NCI-H2196 treated with DMSO at 0.1 percent for 48 hours (cell line): Measurements from ENCODE around the gene SRF.

Experiments used
- DNase-seq: peaks from one replicate; lab custom pipeline; 2025; ENCODE audit not compliant: unreplicated experiment; lab: John Stamatoyannopoulos, UW

SRF gene

DNA sequence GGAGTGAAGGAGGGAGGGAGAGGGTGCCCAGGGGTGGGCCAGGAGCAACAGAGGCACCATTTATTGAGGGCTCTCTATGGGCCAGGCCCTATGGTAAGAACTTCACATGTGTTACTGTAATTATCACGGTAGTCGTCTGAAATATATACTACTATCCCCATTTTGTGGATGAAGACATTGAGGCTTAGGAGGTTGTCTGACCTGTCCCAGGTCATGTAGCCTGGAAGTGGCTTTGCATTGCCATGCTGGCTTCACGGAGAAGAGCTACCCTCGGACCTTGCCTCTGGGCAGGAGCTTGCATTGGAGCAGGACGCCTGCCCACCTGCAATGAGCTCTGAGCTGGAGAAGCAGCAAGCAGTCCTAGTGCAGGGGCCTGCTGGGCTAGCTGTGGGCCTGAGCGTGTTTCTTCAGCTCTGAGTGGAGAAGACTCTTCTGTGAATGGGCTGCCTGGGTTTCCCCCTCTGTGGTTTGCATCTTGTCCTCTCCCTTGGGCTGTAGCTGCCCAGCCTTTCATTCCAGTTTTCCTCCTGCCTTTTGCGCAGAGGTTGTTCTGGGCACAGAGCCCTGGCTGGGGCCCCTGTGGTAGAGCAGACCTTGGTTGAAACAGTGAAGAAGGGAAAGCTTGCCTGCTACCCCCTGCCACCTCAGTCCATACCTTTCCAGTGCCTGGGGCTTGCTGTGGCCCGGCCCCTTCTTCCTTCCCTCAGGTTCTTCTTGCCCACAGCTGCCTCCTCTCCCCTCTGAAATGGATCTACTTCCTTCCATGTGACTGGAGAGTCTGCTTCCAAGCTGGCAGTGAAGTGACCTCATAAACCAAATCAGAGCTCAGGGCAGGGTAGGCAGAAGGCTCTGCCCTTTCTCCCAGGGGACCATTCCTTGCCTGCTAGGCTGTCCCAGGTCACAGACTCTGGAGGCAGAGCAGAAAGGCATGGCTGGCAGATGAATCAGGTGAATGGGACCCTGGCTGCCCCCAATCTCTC is 24.1 kb upstream of the SRF start:
- DNase-seq, result no peak

DNA sequence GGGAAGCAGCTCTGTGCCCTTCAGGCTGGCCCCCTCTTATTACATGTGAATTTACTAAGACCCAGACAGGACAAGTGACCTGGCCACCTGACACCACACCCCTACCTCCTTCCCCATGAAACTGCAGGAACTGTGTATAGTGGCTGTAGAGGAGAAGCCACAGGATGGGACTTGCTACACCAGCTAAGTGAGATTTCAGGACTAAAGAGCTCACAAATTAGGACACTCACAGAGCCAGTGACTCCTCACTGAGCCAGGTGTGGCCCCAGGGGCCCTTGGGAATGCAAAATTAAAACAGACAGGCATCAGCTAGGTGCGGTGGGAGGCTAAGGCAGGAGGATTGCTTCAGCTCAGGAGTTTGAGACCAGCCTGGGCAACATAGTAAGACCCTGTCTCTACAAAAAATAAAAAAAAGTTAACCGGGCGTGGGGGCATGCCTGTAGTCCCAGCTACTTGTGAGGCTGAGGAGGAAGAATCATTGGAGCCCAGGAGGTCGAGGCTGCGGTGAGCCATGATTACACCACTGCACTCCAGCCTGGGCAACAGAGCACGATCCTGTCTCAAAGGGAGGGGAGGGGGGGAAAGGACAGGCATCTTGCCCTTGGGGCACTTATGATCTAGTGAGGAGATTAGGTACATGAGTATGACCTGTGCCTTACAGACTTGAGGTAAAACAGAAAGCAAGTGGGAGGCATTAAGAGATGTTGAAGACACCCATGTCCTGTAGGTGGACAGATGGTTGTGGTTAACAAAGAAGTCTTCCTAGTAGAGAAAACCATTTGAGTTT is 23.2 kb upstream of the SRF start:
- no peak for DNase-seq

DNA sequence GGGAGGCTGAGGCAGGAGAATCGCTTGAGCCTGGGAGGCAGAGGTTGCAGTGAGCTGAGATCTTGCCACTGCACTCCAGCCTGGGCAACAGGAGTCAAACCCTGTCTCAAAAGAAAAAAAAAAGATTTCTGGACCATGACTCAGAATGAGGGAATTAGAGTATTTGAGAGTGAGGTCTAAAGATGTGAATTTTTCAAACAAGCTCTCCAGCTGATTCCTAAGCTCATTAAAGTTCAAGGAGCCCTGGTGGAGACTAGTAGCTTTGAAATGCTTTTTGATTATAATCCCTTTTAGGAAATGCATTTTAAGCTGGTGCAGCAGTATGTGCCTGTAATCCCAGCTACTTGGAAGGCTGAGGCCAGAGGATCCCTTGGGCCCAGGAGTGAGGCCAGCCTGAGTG is 21.8 kb upstream of the SRF start:
- no peak for DNase-seq

DNA sequence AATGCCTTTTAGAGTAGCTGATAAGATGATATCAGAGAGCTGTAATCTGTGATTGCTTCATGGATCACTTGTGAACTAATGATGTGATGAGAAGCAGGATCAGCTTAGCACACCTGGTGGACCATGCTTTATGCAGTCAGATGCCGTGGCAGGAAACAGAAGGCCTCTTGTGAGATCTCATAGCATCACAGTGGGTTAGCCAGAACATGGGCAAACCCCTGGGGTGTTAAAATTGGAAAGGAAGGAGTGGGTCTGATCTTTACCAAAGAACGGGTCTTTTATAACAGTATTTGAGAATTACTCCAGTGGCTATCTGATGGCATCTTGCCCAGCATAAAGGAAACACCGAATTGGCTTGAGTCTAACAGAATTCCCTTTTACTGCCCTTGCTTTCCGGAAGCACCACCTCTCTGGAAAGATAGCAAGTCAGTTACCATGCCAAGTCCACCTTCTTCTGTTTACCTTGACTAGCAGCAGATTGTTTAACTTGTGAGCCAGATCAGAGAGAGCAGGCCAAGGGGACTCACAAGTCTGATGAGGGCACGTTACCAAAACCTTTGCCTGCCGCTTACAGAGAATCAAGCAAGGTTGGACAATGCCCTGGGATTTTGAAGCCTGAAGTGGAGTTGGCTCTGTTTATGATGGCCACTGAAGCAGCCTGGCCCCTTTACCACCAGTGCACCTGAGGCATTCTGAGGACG is 20.9 kb upstream of the SRF start:
- peak; percentile 71 for DNase-seq

DNA sequence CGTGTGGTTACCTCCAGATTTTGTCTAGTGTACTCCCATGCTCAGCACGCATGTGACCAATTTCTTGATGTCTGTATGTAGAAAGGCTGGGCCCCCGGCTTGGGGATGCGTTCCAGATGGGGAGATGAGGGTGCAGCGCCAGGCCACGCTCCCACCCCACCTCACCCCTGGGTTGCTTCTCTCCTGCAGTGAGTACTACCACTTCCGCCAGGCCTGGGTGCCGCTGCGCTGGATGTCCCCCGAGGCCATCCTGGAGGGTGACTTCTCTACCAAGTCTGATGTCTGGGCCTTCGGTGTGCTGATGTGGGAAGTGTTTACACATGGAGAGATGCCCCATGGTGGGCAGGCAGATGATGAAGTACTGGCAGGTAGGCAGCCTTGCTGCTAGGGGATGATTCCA is 11.5 kb upstream of the SRF start:
- DNase-seq, result no peak

DNA sequence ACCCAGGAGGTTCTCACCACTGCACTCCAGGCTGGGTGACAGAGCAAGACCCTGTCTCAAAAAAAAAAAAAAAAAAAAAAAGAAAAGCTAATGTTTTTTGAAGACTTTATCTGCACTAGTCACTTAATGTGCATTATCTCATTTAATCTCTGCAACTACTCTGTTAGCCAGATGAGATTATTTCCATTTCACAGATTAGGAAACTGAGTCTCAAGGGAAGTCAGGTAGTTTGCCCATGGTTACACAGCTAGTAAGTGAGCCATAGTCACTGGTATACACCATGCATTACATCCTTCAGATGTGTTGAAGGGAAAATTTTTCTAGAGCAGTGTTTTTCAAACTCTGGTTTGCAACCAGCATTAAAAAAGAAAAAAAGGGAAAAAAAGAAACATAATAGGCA is 7.2 kb upstream of the SRF start:
- DNase-seq, result no peak

DNA sequence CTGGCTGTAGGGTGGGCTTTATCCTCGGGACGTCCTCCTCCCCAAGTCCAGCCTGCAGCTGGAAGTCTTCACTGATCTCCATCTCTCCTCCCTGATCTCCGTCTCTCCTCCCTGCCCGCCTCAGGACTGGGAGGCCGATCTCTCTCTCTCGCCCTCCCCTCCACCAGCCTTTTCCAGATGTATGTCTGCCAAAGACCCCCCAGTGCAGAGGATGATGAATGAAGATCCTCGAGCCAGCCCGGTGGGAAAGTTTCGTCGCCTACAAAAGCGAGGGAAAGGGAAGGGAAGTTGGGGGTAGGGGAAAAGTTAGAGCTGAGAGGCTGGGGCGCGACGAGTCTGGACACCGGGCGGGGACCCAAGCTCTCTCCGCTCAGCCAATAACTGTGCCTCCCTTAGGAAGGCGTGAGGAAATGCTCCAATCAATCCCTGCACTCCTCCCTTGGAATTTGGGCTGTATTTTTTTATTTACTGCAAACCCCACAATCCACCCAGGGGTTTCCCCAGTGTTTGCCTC is 595 bp upstream of the SRF start:
- peak; percentile 82 for DNase-seq

DNA sequence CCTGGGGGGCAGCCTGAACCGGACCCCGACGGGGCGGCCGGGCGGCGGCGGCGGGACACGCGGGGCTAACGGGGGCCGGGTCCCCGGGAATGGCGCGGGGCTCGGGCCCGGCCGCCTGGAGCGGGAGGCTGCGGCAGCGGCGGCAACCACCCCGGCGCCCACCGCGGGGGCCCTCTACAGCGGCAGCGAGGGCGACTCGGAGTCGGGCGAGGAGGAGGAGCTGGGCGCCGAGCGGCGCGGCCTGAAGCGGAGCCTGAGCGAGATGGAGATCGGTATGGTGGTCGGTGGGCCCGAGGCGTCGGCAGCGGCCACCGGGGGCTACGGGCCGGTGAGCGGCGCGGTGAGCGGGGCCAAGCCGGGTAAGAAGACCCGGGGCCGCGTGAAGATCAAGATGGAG is 636 bp downstream of the SRF start:
- DNase-seq, result no peak

DNA sequence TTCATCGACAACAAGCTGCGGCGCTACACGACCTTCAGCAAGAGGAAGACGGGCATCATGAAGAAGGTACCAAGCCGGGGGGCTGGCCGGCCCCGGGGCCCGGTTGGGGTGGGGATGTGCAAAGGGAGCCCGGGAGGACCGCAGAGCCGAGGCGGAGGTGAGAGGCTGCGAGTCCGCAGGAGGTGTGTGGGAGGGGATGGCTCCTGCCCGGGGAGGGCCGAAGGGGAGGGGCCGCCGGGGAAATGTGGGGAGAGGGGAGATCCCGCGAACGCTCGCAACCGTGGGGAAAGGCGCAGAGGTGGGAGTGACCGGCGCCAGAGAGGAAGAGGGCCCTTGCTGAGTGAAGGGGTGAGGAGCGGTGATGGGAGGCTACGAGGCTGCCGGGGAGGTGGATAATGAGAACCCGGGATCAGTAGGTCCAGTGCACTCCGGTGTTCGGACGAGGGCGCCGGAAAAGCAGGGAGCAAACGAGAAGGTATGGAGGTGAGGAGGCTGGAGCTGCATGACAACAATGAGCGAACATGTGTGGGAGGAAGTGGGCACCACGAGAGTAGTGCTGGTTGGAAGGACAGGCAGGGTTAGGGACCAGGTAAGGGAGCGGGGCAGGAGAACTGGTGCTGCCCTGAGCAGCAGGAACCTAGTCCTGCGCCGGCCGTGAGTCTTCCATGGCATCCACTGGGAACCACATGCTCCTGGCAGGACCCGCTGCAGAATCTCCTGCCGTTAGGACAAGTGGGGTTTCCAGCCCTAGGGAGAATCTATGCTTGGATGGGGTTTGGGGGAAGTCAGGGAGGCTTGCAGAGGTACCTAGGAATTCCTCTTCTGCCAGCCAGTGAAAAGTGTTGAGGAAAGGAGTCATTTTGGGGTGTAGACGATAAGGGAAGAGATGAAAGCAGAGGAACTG is 1.3 kb downstream of the SRF start:
- DNase-seq, result no peak

DNA sequence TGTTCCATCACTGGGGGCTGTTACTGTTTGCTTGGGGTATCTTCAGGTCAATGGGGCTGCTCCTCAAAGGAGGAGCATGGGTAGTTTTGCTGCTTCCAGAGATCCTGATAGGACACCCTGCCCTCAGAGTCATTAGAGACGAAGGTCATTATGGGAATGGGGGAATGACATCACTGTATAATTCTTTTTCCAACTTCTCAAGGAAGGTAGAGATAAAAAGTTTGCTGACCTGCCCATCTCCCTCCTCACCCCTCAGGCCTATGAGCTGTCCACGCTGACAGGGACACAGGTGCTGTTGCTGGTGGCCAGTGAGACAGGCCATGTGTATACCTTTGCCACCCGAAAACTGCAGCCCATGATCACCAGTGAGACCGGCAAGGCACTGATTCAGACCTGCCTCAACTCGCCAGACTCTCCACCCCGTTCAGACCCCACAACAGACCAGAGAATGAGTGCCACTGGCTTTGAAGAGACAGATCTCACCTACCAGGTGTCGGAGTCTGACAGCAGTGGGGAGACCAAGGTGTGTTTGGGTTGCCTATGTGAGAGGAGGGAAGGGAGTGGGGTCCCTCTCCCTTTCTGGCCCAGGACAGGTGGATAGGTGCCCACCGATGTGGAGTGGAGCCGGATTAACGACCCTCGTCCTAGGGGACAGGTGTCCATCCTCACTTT is 2.7 kb downstream of the SRF start:
- DNase-seq, result no peak

DNA sequence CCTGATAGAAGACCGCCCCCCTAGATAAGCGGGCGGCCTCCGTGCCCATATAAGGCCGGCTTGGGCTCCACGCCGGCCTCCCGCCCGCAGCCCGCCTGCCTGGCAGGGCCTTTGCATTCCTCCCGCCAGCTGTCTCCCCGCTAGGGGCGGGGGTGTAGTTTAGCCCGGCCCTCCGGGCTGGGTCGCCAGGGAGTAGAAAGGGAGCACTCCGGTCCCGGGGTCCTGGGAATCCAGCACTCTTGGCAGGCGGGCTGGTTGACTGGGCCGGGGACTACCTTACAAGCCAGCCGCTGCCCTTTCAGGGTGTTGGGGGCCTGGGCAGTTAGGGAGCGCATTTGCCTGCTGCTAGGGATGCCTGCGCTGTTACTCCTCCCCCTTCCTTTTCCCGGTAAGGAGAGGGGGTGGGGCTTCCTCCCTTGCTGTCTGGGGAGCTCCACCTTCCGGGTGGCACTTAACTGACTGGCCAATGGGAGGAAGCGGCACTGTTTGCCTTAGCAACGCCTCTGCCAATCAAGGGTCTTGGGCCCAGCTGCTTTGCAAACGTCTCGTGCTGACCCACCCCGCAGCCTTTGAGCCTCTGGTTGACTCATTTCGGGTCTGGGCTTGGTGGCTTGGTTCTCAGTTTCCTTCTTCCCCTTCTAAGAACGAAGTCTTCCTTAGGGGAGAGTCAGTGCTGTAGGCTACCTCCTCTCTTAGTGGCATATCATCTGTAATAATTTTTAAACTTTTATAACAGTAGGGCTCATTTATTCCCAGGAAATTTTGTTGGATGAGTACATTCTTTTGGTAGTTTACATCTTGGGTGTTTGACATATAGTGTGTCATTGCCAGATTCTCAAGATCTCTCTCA is 3.4 kb downstream of the SRF start:
- DNase-seq, result peak; percentile 98

DNA sequence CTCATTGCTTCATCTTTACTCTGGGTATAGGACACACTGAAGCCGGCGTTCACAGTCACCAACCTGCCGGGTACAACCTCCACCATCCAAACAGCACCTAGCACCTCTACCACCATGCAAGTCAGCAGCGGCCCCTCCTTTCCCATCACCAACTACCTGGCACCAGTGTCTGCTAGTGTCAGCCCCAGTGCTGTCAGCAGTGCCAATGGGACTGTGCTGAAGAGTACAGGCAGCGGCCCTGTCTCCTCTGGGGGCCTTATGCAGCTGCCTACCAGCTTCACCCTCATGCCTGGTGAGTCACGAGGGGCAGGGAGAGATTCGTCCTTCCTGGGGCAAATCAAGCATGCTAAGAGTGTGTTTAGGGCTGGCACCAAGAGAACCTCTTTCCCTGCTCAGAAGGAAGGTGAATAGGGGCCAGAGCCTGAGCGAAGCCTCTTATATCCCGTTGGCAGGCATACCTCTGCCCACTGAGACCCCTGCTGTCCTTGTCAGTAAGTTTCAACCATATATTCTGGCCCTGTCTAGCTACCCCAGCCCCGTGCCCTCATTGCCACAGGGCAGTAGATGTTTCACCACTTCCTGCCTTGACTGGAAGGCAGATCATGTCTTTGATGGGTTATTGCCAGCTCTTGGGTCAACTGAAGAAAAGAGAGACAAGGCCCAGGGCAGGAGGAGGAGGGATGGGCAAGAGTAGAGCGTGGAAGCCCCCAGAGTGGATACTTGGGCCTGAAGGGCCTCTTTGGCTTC is 4.8 kb downstream of the SRF start:
- DNase-seq, result no peak

DNA sequence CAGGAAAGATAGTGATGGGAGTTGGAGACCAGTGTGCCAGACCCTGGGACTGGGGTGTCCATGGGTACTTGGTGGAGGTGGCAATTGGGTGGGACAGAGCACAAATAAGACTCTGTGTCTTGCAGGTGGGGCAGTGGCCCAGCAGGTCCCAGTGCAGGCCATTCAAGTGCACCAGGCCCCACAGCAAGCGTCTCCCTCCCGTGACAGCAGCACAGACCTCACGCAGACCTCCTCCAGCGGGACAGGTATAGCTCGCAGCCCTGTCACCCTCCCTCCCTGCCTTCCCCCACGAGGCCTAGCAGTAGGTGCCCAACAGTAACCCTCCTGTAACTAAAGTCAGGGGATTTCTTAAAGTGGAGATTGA is 5.3 kb downstream of the SRF start:
- no peak for DNase-seq

DNA sequence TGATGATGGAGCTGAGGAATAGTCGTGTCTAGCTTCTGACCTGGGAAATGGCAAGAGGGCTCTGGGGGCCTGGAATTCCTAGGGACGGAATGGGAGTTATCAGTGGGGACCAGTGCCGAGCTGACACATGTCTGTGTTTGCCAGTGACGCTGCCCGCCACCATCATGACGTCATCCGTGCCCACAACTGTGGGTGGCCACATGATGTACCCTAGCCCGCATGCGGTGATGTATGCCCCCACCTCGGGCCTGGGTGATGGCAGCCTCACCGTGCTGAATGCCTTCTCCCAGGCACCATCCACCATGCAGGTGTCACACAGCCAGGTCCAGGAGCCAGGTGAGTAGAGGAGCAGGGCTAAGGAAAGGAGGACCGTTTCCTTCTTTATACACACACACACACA is 7.1 kb downstream of the SRF start:
- DNase-seq, result no peak

DNA sequence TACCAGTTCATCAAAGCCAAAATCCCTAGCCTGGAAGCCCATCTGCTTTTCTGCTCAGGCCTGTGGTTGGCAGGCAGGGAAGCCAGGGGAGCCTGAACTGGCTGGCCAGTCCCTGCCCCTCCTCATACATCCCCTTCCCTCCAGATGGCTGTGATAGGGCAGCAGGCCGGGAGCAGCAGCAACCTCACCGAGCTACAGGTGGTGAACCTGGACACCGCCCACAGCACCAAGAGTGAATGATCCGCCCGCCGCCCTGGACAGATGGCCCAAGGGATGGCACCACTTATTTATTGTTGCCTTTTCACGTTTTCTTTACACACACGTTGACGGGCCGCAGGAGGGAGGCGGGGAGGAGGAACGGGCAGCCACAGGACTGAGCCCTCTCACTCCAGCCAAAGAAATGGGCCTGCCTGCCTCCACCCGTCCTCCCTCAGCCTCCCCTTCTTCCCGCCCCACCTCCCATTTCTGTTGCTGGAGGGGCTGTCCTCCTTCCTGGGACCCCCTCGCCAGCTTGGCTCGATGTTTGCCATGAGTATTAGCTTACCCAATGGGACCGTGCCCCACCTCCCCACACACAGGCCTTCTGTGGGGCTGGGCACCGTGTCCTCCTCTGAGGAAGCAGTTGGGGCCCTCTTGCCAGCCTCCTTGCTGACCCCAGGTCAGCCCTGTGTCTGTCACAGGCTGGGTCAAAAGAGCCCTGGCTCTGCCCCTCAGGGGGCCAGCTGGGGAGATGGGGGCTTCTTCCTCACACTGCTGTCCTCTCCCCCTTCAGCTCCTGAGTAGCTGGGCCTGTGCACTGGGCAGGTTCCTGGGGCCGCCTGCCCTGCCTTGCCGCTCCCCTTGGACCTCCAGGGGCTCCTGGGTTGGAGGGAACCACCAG is 8.1 kb downstream of the SRF start:
- no peak for DNase-seq

DNA sequence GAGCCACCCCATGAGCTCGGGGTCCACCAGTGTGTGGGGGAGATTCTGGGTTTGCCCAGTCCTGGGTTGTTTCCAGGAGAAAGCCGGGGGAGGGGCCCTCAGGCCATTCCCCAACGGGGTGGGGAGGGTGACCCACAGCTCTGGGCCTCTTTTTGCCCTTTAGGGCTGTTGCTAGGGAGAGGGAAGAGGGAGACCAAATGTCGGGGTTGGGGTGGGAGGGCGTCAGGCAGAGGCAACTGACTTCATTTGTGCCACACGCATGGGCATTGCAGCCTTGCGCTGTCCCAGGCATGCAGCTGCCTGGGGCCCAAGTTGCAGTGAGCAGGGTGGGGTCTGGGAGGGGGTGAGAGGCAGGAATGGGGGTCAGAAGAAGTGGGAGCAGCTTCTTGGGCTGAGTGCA is 9.0 kb downstream of the SRF start:
- DNase-seq, result no peak

DNA sequence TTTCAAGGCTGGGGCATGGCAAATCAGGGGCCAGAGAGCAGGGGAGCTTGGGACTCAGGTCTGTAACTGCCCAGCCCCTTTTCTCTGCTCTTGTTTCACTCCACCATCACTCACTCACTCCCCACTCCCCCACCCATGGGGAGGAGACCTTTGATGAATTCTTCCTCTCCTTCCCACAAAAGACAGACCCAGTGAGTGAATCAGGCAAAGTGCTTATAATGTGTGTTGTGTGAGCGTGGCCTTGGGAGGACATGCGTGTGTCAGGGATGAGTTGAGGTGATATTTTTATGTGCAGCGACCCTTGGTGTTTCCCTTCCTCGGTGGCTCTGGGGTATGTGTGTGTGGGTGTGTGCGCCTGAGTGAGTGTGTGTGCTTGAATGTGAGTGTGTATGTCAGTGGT is 9.9 kb downstream of the SRF start:
- no peak for DNase-seq
